Activated CD4-positive, alpha-beta T cell treated with anti-CD3 and anti-CD28 coated beads, Interleukin-2, amount 50 U/mL, for 1 hour (primary cell): ENCODE measurements around the gene KNSTRN.
A peak's percentile ranks its signal among the peaks of the same experiment; 100 is the strongest.

ENCODE experiments used
- DNase-seq: peaks from one replicate; pipeline ENCODE4 v3.0.0-alpha.2; 2020

Gene KNSTRN

GRCh38 chr15:40405501-40406381, 23.2 kb downstream of the KNSTRN start, which contains the start of gene IVD:
TSS of gene IVD (plus strand) at chr15:40405795. CDS start at chr15:40405828, 33 bp downstream.
- DNase-seq = peak; percentile 80

GRCh38 chr15:40407330-40407990, 24.9 kb downstream of the KNSTRN start:
- DNase-seq = no peak

- DNase-seq = no peak
Observed at GRCh38 chr15:40409366-40409765, 26.8 kb downstream of the KNSTRN start.

- DNase-seq = no peak
Observed at GRCh38 chr15:40410476-40410875, 28.0 kb downstream of the KNSTRN start.

- DNase-seq = no peak
Observed at GRCh38 chr15:40412095-40412759, 29.7 kb downstream of the KNSTRN start.

GRCh38 chr15:40413036-40413435, 30.5 kb downstream of the KNSTRN start:
- no peak for DNase-seq

- no peak for DNase-seq
Observed at GRCh38 chr15:40414816-40415215, 32.3 kb downstream of the KNSTRN start.

- no peak for DNase-seq
Observed at GRCh38 chr15:40415226-40415625, 32.7 kb downstream of the KNSTRN start.

GRCh38 chr15:40416056-40416455, 33.5 kb downstream of the KNSTRN start:
- no peak for DNase-seq

GRCh38 chr15:40418126-40418525, 35.6 kb downstream of the KNSTRN start:
- DNase-seq = no peak

- no peak for DNase-seq
Observed at GRCh38 chr15:40420071-40420713, 37.7 kb downstream of the KNSTRN start.

GRCh38 chr15:40420793-40421192, 38.3 kb downstream of the KNSTRN start:
- DNase-seq = no peak

- peak; percentile 84 for DNase-seq
Observed at GRCh38 chr15:40421246-40422157, 39.0 kb downstream of the KNSTRN start.

- no peak for DNase-seq
Observed at GRCh38 chr15:40424483-40425115, 42.1 kb downstream of the KNSTRN start.

- no peak for DNase-seq
Observed at GRCh38 chr15:40425681-40426080, 43.2 kb downstream of the KNSTRN start.

GRCh38 chr15:40427188-40427587, 44.7 kb downstream of the KNSTRN start:
- DNase-seq = no peak

GRCh38 chr15:40428185-40428584, 45.7 kb downstream of the KNSTRN start:
- DNase-seq = no peak

- DNase-seq = no peak
Observed at GRCh38 chr15:40429068-40429710, 46.7 kb downstream of the KNSTRN start.

GRCh38 chr15:40430271-40430805, 47.8 kb downstream of the KNSTRN start:
- no peak for DNase-seq

GRCh38 chr15:40435023-40435709, 52.6 kb downstream of the KNSTRN start:
- DNase-seq = no peak
